Bone marrow (tissue), 2 donors: Measurements from ENCODE around the gene ENPP6.

Source experiments
- DNase-seq, 2 donors: peaks; one replicate each; lab custom pipeline; 2025; lab: John Stamatoyannopoulos, UW

Gene ENPP6

DNA sequence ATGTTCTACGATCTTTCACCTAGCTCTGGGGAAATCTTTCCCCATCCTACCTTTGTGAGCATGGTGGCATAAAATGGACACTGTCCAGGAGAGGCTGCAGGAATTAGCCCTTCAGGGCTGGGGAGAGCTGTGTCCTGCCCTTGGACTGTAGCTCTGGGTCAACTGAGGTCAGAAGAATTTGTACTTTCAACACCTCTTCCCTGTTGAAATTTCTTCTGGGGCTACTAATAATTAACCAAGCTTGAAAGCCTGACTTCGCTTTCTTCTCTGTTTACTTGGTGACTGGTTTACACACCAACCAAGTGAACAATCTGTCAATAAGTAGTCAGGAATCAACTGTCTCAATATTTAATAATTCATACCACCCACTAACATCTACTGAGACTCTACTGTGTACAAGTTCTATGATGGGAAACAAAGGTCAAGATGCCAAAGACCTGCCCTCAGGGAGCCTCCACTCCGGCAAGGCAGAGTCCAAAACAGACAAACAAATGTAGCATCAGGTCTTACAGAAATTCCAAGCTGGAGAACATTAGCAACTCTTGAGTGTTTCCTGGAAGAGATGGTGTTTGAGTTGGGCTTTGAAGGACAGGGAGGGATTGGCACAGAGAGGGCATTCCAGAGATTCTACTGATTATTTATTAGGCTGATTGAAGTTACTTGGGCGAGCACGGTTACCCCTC is 113.1 kb downstream of the ENPP6 start:
- DNase-seq = no peak

DNA sequence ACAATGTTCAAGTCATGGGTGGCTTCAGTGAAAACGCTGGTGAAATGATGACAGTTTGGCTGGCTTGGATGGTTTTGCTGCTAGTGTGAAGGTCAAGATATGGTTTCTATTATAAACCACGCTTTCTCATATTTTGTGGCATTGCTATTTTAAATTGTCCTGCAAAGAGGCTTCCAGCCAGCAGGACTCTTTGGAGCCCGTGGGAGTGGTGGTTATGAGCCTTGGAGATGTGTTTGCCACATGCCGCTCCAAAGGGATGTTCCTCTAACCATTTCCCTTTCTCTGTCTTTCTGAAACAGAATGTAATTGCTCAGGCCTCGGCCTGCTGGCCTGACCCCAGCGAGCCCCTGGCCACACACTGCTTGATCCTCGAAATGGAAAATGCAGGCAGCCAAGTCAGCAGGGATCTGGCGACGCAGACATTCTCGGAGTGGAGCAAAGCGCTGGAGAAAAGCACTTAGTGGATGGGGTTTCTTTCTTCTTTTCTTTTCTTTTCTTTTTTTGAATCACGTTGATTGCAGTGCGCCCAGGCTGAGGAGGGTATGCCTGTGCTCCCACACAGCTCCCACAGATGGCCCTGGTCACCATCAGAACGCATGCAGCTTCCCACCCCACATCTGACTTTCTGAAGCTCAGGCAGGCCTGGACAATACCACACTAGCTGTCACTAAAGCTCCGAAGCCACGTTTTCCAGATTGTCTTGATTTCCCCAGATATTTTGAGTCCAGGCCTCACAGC is 114.0 kb downstream of the ENPP6 start:
- no peak for DNase-seq

DNA sequence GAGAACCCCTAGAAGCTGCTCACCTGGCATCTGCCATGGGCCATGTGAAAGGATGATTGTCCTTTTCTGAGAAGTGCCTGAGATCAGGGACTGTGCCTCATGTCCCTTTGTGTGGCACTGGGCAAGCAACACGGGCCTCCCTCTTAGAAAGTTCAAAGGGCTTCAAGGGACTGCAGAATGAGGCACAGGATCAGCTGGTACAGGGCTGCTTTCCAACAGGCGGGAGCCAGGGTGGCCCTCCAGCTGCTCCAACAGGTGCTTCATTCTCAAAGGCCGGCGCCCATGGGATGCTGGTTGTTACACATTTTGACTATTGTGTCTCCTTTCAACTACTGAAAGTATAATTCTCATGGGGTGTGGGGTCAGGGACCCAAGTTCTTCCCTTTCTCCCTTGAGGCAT is 114.7 kb downstream of the ENPP6 start:
- DNase-seq = no peak

DNA sequence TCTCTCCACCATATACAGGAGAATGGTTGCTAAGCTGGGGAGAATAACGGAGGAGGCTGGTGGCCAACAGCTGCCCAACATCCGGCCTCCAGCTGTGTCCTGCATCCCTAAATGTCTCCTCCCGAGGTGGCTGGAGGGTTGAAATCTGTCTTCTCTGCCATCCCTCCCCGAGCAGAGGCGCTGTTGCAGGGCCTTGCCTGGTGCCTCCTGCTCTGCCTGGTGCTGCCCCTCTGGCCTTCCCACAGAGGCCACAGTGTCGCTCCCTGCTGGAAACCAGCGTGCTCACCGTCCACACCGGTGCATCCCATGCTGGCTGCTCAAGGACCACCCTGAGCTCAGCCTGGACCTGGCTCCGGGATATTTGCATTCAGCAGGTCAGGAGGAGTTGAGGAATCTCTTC is 115.2 kb downstream of the ENPP6 start:
- DNase-seq = no peak

DNA sequence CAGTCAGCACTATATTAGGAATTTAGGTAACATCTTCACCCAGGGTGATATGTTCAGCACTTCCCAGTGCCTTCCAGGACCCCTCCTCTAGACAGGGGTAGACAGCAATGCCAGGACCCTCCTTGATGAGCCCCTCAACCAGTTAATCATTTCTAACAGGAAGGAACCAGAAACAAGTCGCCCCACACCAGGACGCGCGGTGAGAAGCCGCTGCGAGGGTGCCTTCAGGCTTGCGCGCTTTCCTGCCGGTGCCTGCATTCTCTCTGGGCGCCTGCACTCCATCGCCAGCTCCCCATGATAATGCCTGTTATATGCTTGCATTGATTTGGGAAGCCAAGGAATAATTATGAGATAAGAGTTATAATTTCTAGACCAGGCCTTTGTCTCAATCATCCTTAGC is 116.0 kb downstream of the ENPP6 start:
- no peak for DNase-seq

DNA sequence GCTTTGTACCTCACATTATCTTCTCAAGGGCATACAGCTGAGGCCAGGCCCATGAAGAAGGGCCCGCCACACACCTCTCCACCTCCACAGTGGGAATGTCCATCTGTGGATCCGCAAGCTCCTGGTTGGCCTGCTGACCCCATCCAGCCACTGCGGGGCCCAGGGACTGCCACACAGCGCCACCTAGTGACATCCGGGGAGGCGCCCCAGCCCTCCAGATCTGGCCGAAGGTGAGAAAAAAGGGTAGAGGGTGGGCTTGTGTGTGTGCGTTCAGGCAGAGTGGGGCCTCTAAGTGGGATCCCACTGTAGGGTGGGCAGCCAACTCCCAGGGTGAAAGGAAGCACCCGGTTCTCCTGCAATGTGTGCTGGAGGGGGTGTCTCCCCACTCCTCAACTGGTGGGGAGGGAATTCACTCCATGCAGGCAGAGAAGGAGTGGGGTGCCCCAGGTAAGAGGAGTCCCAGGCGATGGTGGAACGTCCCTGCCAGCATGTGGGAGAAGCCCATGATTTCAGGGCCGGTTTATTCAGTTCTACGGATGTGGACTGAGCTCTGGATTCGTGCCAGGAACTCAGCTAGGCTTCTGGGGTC is 117.3 kb downstream of the ENPP6 start:
- DNase-seq = peak in 1 of 2 donors; percentile 1

DNA sequence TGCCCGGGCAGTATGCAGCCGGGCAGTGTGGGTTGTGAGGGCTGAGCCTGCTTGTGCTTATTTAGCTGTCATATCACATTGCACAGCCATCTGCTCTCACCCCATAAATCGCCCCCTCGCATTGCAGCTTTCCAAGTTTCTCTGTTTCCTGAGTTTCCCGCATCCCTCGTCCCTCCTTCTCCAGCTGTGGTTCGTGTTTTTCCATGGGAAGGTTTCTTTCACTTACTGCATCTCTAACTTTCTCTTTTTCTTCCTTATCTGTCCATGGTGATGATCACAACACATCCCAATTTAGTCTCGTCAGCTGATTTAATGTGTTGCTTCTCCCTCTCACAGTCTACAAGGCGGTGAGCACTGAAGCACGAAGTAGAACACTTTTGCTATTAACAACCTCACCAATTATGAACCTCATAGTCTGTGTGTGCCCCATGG is 118.1 kb downstream of the ENPP6 start:
- DNase-seq = no peak

DNA sequence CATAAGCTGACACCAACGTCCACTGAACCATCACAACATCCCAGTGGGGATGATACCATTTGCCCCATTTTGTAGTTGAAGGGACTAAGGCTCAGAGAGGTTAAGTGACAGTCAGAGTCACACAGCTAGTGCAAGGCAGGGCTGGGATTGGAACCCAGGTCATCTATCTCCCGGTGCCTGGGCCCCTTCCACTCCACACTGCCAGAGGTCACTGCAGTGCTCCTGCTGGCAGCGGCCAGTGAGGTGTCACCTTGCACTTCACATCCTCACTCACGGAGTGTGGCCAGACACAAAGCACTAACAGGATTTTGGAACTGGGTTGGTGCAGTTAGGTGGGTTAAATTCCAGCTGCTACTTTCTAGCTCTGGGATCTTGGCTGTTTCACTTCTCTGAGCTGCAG is 118.7 kb downstream of the ENPP6 start:
- DNase-seq = no peak

DNA sequence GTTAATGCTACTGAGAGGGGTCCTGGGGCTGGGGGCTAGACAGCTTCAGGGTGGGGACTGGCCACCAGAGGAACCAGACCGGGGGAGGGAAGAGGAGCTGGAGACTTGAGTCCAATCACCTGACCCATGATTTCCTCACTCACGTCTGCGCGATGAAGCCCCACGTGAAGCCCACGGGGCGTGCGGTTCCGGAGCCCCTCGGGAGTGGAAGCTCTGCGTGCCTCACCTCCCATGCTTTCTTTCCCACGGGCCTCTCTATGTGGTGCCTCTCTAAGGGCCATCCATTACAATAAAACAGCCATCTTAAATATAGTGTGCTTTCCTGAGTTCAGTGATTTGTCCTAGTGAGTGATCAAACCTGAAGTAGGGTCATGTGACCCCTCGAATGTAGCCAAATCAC is 119.9 kb downstream of the ENPP6 start:
- DNase-seq = no peak

DNA sequence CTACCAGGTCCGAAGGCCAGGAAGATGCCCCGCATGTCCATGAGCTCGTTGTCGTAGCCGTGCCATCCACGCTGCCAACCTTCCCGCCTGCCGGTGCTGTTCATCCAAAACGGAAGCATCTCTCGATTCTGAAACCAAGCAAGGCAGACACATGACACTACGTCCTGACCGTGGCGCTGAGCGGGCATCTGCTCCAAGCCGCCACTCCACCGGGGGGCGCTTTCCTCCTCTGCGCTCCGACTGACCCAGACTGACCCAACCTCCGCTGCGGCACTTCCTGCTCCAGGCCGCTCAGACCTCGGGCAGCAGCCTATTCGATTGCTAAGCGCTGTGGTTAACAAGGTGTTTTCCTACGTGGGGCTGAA is 120.5 kb downstream of the ENPP6 start:
- DNase-seq = no peak

DNA sequence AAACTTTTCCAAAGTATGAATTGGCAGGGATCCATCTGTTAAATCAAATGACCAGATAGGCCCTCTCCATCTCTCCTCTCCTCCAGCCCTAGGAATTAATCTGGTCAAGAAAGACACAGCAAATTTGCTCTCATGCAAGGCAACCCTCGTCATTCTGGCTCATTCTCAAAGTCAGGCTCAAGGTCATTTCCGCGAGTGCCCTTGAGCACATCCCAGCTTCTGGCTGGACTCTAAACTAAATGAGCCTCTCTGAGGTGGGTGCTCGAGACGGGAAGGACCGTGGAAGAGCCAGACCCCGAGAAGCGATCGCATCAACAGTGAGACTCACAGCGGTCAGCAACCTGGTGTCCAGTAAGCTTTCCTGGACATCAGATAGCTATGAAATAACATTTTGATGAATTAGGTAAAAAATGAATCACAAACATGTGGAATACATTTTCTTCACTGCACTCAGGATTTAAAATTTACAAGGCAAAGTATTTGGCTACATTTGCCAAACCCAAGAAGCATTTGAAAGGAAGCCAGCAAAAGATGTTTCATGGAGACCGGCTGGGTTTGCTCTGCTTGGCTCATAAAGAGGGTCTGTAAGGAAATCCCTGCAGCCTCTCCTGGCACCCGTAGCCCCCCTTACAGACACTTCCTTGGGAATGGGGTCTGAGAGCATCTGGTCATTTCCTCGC is 121.0 kb downstream of the ENPP6 start:
- DNase-seq = no peak

DNA sequence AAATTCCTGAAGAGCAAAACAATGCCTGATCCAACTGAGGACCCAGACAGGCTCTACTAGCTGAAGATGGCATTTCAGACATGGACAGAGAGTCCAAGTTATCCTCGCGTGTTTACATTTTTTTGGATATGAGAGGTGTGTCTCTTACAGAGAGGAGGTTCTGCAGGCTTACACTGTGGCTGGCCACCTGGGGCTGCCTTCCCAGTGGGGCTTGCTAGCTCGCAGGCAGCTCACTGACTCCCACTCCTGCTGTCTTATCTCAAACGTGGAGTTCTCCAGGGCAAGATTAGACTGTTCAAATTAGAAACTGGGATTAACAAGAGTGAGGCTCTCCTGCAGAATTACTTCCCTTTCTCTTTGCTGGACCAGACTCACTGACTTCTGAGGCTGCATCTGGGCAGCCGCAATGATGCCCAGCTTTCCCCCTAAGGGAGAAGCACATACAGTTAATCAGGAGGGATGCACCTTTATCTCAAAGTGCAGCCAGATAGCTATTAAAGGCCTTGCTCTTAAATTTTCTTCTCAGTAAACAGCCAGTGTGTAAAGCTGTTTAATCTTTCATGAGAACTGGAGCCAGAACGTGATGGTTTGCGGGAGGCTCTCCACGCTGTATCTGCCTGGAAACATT is 123.0 kb downstream of the ENPP6 start:
- no peak for DNase-seq

DNA sequence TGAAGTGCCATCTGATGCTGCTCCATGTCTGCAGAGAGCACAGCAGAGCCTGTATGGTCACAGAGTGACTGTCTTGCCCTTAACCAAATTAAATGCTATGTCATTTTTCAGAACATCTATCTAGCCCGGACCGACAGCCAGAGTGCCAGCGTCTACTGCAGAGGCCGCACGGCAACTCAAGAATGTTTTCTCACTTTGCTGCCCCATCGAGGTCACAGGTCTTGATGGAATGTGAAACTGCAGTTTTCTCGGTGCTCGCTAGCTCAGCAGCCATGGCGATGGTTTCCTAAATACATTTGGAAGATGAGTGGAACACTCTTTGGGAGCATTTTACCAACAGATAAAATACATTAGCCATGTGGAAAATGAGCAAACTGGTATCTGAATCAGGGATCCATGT is 125.7 kb downstream of the ENPP6 start:
- no peak for DNase-seq

DNA sequence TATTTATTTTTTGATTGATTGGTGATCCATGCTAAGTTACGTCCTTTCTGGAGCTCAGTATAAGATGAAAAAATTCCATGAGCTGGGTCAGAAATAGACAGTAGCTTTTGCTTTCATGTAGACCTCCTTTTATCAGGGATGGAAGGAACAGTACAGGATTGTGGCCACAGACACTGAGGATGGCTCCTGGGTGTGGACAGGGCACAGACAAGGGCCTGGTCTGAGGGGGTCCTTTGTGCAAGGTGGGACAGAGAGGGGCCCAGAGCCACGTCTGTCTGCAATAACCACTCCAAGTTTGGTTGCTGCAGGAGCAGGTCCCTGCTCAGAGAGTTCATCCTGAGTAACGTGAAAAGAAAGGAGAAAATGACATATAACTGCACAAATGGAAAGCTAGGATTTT is 127.1 kb downstream of the ENPP6 start:
- no peak for DNase-seq

DNA sequence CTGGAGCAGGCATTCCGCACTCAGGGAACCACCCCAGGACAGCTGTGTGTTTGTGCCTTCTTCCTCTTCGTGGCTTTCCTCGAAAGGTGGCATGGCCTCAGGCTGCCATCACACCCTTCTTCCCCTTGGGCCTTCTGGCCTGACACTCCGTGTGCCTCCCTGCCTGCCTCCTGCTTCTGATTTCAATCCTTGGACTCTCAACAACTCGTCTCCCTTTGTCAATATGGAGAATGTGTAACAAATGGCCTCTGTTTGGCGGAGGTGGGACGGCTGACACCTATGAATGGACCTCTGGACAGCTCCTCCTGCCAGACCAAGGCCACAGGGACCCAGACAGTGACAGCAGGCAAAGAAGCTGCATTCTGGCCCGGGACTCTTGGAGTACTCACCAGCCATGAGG is 137.0 kb downstream of the ENPP6 start:
- no peak for DNase-seq

DNA sequence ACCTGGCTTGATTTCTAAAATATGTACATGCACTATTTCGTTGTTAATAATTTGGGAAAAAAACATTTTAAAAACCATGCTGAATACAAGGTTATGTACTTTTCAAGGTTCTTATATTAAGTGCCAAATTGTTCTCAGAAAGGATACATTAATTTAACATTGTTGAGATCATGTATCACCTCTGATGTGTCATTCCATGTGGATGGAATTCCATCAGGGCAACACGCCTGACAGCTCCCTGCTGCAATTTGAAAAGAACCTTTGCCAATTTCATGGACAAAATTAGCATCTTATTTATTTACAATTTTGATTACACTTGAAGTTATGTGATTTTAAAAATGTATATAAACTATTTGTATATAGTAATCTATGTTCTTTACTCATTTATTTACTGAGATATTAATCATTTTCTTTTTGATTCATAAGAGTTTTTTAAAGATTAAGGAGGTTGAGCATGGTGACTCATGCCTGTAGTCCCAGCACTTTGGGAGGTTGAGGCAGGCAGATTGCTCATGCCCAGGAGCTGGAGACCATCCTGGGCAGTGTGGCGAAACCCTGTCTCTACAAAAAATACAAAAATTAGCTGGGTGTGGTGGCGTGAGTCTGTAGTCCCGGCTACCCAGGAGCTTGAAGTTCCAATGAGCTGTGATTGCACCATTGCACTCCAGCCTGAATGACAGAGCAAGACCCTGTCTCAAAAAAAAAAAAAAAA is 142.8 kb downstream of the ENPP6 start:
- DNase-seq = no peak

DNA sequence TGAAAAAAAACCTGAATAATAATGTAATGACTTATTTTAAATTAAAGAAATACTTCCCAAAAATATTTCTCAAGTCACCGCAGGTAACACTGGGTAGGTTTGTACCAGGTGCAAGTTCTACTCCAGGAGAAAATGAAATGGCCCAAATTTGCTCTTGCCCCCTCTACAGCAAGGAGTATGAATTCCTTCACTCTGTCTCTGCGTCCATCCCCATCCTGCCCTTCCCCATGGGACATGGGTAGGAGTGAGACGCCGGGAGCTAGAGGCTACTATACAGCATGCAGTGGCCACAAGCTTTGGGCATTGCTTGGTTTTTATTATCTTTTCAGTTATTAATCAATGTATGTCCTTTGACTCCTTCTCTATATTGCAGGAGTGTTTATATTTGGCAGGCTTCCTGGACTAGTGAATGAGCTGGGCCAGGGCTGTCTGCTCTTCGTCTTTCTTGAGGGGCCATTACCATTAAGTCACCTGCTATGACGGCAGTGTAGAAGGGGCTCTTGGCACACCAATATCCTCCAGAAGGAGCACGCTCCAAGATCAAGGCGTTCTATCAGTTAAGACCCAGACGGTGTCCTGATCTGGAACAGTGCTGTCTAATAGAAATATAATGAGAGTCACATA is 149.6 kb downstream of the ENPP6 start:
- no peak for DNase-seq

DNA sequence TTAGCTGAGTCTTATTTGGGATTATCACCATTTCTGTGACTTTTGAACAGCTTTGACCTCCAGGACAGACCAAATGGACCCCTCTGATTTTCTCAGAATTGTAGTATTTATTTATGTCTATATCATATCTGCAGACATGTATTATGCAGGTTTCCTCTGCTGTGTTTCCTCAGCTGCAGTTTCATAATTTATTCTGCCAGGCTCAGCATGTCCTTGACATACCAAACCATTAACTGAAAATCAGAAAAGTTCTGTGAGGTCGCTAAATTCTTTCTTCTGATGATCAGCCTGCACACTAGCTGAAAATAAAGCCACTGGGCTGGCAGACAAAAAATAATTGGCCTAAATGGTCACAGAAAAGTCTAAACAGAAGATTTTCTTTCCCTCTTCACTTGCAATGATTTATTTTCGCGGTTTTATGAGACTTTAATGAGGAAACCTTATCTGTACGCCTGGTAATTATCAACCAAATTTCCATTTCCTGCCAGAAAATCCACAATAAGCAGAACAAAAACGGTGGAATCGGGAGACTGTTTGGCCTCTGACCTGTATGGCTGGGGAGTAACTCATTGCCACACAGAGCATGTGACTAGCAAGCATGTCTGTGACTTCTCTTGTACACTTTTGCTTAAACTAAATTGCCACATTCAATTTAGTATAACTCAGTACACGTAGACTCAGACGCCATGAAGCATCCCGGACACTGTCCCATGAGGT is 150.9 kb downstream of the ENPP6 start:
- no peak for DNase-seq

DNA sequence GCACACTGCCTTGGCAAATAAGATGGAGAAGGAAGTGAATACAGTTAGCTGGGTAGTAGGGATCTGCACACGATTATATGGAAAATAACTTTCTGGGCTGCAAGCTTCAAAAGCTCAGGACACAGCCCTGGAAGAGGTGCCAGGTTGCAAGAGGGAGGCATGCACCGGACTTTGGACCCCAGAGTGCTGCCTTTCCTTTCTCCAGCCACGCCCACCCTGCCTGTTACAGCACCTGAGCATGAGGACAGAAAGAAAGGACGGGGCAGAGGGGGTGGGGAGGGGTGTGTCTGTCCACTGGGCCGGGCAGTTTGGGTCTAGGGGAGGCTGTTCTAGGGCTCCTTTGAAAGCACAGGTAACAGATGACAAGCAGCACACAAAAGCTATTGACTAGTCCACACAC is 152.8 kb downstream of the ENPP6 start:
- DNase-seq = no peak

DNA sequence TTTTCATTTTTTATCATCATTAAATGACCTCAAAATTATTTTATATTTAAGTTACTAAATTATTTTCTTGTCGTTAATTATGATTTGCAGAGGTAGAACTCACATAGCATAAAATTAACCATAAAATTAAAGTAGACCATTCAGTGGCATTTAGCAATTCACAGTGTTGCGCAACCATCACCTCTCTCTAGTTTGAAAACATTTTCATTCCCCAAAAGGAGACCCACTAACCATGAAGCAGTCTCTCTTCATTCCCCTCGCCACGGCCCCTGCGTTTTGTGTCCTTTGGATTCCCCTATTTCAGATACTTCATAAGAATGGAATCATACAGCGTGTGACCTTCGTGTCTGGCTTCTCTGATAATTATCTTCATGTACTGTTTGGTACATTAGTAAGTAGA is 154.9 kb downstream of the ENPP6 start:
- DNase-seq = no peak

DNA sequence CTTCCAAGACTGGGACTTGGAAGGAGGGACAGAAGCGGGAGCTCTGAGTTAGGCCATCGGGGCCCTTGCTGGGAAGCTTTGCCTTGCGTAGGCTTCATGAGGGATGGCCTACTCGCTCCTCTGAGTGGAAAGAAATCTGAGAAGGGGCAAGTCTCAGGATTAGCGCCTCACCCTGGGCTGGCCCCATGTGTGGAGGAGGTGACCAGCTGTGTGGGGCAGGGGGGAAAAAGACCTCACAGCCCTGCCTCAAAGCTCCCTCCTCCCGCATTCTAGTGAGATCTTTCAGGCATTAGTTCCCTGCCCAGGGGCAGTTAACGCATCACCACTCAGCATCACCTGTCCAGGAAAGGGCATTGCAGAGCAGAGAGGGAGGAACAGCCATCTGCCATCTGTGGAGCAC is 156.1 kb downstream of the ENPP6 start:
- no peak for DNase-seq
